Measurements from ENCODE around the gene NOL9. TPM values are rescaled to one million over a fixed set of nuclear protein-coding genes. Genes with fewer than 3 reads are reported as not detected.

The NOL9 gene
- polyA plus RNA-seq, 1 of the 3 experiments (the other 2 are of a cell fraction) = 7.1 TPM

DNA sequence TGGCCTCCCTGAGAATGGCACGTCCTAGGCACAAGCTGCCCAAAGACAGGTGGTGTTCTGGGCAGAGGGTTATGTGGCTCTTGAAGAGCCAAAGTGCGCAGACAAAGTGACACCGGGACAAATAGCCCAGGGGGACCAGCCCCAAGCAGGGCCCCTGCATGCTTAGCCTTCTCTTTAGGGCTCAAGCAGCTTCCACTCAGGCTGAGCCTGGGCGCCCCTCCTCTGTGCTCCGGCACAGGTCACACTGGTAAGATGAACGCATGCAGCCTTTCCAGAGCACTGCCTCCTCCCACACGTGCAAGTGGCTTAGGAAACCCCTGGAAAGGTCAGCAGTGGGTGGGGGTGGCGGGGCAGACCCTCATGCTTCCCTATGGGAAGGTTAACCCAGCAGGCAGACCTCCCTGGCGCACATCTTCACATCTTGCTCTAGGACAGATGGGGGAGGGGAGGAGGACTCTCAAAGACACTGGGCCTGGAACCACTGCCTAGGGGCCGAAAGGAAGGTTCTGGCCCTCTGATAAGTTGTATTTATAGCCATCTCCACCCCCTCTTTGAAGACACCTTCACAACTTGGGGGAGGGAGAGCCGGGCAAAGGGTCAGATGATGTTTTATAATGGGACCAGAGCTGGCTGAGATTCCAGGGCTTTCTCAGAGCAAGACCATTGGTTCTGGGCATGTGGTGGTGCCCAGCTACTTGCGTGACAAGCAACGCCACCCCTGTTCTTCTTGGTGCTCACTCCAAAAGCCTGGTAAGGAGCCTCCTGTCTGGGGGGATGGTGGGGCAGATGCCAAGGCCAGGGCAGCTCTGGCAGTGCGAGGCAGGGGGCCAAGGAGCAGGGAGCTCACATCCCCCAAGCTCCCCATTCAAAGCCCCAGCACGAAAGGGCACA lies 42.8 kb upstream of the NOL9 start:
- Histone ChIP-seq H3K9me2 (no peaks in the 10 kb centered on the region), H3K4me3 (ENCODE audit: low read depth in 2 of 2, low read length in 1 of 2) (no peak overlapping the region), H3F3A (replicated peaks; ENCODE audit: insufficient read depth) (no peaks in the 10 kb centered on the region), H3K9me3 (no peaks in the 10 kb centered on the region), H3K4me2 (no peak overlapping the region), H3K4me1 (ENCODE audit: control insufficient read depth in 1 of 2, insufficient read depth in 2 of 2, low read depth in 1 of 2, low read length in 1 of 2) (peaks cover 0 to 23% of the 10 kb centered on the region in 2 experiments; a peak in 1 of 4 replicates), H3K79me2 (ENCODE audit: insufficient read depth) (peaks cover 59% of the 10 kb centered on the region), H3K36me3 (replicated peaks in 1 of 2; ENCODE audit: control insufficient read depth in 1 of 2, insufficient read depth in 2 of 2, low read length in 1 of 2) (peaks cover 4 to 34% of the 10 kb centered on the region in 2 experiments), H3K9ac (no peak overlapping the region), H4K20me1 (ENCODE audit: insufficient read depth) (peaks cover 24% of the 10 kb centered on the region; the same call in 1 of the 2 replicates), H3K27ac (ENCODE audit: low read depth in 2 of 2, low read length in 1 of 2) (no peak overlapping the region), H2AFZ (ENCODE audit: low read depth) (no peak overlapping the region), H3K27me3 (ENCODE audit: insufficient read depth) (no peaks in the 10 kb centered on the region)
- TF ChIP-seq CHD2 (IDR thresholded peaks at IDR 0.05; ENCODE audit: low read length, partially characterized antibody) (no peak), RFX5 (IDR thresholded peaks at IDR 0.05; ENCODE audit: low read length) (no peak), RCOR1 (IDR thresholded peaks at IDR 0.05; ENCODE audit: low read length) (no peak), MEF2A (IDR thresholded peaks at IDR 0.05; ENCODE audit: borderline replicate concordance, low read depth) (no peak), NRF1 (IDR thresholded peaks at IDR 0.05; ENCODE audit: low read depth, low read length) (no peak), JUND (IDR thresholded peaks at IDR 0.05) (no peak), TAF1 (IDR thresholded peaks at IDR 0.05; ENCODE audit: borderline replicate concordance, low read depth, low read length) (no peak), EP300 (IDR thresholded peaks at IDR 0.05; ENCODE audit: borderline replicate concordance in 1 of 2, low read depth in 1 of 2, low read length in 1 of 2) (no peak), RXRA (IDR thresholded peaks at IDR 0.05; ENCODE audit: borderline replicate concordance, low read depth) (no peak), FOXM1 (IDR thresholded peaks at IDR 0.05; ENCODE audit: low read depth) (no peak), FOSL2 (IDR thresholded peaks at IDR 0.05; ENCODE audit: borderline replicate concordance, low read depth) (no peak), SMC3 (IDR thresholded peaks at IDR 0.05; ENCODE audit: low read depth, low read length) (no peak)
- TF ChIP-seq, protein P1, sequence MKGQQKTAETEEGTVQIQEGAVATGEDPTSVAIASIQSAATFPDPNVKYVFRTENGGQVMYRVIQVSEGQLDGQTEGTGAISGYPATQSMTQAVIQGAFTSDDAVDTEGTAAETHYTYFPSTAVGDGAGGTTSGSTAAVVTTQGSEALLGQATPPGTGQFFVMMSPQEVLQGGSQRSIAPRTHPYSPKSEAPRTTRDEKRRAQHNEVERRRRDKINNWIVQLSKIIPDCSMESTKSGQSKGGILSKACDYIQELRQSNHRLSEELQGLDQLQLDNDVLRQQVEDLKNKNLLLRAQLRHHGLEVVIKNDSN (IDR thresholded peaks at IDR 0.05; ENCODE audit: borderline replicate concordance, low read depth) = no peak
- TF ChIP-seq, protein P2, sequence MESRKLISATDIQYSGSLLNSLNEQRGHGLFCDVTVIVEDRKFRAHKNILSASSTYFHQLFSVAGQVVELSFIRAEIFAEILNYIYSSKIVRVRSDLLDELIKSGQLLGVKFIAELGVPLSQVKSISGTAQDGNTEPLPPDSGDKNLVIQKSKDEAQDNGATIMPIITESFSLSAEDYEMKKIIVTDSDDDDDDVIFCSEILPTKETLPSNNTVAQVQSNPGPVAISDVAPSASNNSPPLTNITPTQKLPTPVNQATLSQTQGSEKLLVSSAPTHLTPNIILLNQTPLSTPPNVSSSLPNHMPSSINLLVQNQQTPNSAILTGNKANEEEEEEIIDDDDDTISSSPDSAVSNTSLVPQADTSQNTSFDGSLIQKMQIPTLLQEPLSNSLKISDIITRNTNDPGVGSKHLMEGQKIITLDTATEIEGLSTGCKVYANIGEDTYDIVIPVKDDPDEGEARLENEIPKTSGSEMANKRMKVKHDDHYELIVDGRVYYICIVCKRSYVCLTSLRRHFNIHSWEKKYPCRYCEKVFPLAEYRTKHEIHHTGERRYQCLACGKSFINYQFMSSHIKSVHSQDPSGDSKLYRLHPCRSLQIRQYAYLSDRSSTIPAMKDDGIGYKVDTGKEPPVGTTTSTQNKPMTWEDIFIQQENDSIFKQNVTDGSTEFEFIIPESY (IDR thresholded peaks at IDR 0.05; ENCODE audit: borderline replicate concordance, low read depth) = no peak
- TF ChIP-seq, protein P3, sequence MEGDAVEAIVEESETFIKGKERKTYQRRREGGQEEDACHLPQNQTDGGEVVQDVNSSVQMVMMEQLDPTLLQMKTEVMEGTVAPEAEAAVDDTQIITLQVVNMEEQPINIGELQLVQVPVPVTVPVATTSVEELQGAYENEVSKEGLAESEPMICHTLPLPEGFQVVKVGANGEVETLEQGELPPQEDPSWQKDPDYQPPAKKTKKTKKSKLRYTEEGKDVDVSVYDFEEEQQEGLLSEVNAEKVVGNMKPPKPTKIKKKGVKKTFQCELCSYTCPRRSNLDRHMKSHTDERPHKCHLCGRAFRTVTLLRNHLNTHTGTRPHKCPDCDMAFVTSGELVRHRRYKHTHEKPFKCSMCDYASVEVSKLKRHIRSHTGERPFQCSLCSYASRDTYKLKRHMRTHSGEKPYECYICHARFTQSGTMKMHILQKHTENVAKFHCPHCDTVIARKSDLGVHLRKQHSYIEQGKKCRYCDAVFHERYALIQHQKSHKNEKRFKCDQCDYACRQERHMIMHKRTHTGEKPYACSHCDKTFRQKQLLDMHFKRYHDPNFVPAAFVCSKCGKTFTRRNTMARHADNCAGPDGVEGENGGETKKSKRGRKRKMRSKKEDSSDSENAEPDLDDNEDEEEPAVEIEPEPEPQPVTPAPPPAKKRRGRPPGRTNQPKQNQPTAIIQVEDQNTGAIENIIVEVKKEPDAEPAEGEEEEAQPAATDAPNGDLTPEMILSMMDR (IDR thresholded peaks at IDR 0.05) = no peak
- POLR2A ChIA-PET = no interaction called here
- no peak for DNase-seq
- CTCF ChIA-PET = interaction anchor here (0.7 kb wide), 1 partner anchor 16 kb away, joined by 3 read pairs; no protein-coding TSS in a partner anchor
- 80% methylated on average over 7 of the region's 15 CpGs for WGBS (ENCODE audit: low lambda C conversion rate)
